ENCODE measurements around the gene LAMC2.

LAMC2 gene

DNA sequence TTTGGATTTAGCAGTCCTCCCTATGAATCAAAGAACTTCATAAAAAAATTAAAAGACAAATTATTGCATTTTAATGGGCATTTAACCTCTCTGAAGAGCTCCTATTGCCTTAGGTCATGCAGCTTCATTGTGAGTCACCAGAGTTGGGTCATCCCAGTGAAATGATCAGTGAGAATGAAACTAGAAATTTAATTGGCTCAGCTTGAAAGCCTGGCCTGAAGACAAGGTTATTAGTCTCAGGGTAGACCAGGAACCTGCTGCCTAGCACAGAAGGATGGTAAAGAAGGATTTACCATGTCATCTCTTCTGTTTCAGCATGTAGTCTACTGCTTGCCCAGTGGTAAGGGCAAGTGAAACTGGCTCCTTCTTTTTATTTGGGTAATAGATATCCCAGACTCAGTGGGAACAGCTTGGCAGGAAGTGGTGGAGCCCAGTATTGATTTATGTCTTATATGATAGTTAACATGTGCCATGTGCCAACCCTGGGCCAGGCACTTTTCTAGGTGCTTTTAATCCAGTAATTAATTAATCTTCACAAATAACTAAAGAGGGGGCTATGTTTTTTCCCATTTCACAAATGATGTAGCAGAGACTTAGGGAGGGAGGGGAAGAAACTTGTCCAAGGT, 23.6 kb downstream of the LAMC2 start:
- no peak for DNase-seq
- no peaks in the 10 kb centered on the region for H3K9me3 ChIP-seq (ENCODE audit: insufficient read depth, low read length, severe bottlenecking)
- H2AFZ ChIP-seq (ENCODE audit: low read depth, low read length), result no peak overlapping the region

GRCh38 chr1:183210681-183211080, 24.6 kb downstream of the LAMC2 start:
- H3K79me2 ChIP-seq (ENCODE audit: insufficient read depth, low read length), result no peaks in the 10 kb centered on the region
- DNase-seq, result no peak
- H3K9me3 ChIP-seq (ENCODE audit: insufficient read depth, low read length, severe bottlenecking), result no peaks in the 10 kb centered on the region
- no peak overlapping the region for H3K4me2 ChIP-seq (ENCODE audit: insufficient read depth, low read length)
- no peaks in the 10 kb centered on the region for H3K36me3 ChIP-seq (ENCODE audit: insufficient read depth, low read length)
- H3K4me1 ChIP-seq (ENCODE audit: insufficient read depth, low read length), result peaks cover 6% of the 10 kb centered on the region; the same call in 1 of the 2 replicates
- TF ChIP-seq CTCF (IDR thresholded peaks at IDR 0.05; ENCODE audit: borderline replicate concordance, extremely low read depth, low read length, poor library complexity, severe bottlenecking) (no peak), EZH2 (IDR thresholded peaks at IDR 0.05; ENCODE audit: borderline replicate concordance, low read depth, low read length, severe bottlenecking) (no peak)
- peaks cover 13% of the 10 kb centered on the region for H3K27me3 ChIP-seq (ENCODE audit: insufficient read depth, low read length, poor library complexity)
- no peak overlapping the region for H3K9ac ChIP-seq (ENCODE audit: low read depth, low read length)
- no peak overlapping the region for H3K27ac ChIP-seq (ENCODE audit: low read length)
- H4K20me1 ChIP-seq (ENCODE audit: insufficient read depth, low read length), result no peaks in the 10 kb centered on the region
- H2AFZ ChIP-seq (ENCODE audit: low read depth, low read length), result no peak overlapping the region
- H3K4me3 ChIP-seq (ENCODE audit: low read depth in 1 of 2, low read length in 2 of 2), result no peak overlapping the region
- ATAC-seq (ENCODE audit: insufficient read depth, low read depth), result no peak

More for the DNA sequence above, 23.6 kb downstream of the LAMC2 start:
- Histone ChIP-seq H3K36me3 (ENCODE audit: insufficient read depth, low read length) (no peaks in the 10 kb centered on the region), H3K4me1 (ENCODE audit: insufficient read depth, low read length) (peaks cover 6% of the 10 kb centered on the region; the same call in 1 of the 2 replicates), H3K79me2 (ENCODE audit: insufficient read depth, low read length) (no peaks in the 10 kb centered on the region), H3K4me2 (ENCODE audit: insufficient read depth, low read length) (no peak overlapping the region), H3K4me3 (ENCODE audit: low read depth in 1 of 2, low read length in 2 of 2) (no peak overlapping the region), H4K20me1 (ENCODE audit: insufficient read depth, low read length) (no peaks in the 10 kb centered on the region), H3K27me3 (ENCODE audit: insufficient read depth, low read length, poor library complexity) (peaks cover 13% of the 10 kb centered on the region), H3K9ac (ENCODE audit: low read depth, low read length) (no peak overlapping the region), H3K27ac (ENCODE audit: low read length) (no peak overlapping the region)
- ATAC-seq (ENCODE audit: insufficient read depth, low read depth), result peak; percentile 60; the same call in 2 of the 3 replicates
- TF ChIP-seq CTCF (IDR thresholded peaks at IDR 0.05; ENCODE audit: borderline replicate concordance, extremely low read depth, low read length, poor library complexity, severe bottlenecking) (no peak), EZH2 (IDR thresholded peaks at IDR 0.05; ENCODE audit: borderline replicate concordance, low read depth, low read length, severe bottlenecking) (no peak)

DNA sequence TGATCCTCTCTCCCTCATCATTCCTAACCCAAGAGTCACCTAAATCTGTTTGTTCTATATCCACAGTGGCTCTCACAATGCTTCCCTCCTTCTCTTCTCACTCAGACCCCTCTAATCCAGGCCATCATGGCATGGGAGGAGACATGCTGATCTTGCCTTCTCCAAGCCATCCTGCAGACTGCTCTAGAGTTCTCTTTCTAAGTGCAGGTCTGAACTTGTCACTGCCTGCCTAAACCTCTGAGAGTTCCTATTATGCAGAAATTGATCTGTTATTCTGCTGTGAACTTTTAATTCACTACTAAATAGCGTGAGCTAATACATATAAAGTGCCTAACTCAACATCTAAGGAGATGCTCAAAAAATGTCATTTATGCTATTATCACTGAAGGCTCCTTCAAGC, 26.8 kb downstream of the LAMC2 start:
- no peaks in the 10 kb centered on the region for H3K36me3 ChIP-seq (ENCODE audit: insufficient read depth, low read length)
- H4K20me1 ChIP-seq (ENCODE audit: insufficient read depth, low read length), result no peaks in the 10 kb centered on the region
- H3K79me2 ChIP-seq (ENCODE audit: insufficient read depth, low read length), result no peaks in the 10 kb centered on the region
- no peak overlapping the region for H3K4me3 ChIP-seq (ENCODE audit: low read depth in 1 of 2, low read length in 2 of 2)
- H3K4me1 ChIP-seq (ENCODE audit: insufficient read depth, low read length), result peaks cover 6% of the 10 kb centered on the region; the same call in 1 of the 2 replicates
- no peak overlapping the region for H3K4me2 ChIP-seq (ENCODE audit: insufficient read depth, low read length)
- H3K9me3 ChIP-seq (ENCODE audit: insufficient read depth, low read length, severe bottlenecking), result no peaks in the 10 kb centered on the region
- H3K27ac ChIP-seq (ENCODE audit: low read length), result no peak overlapping the region
- ATAC-seq (ENCODE audit: insufficient read depth, low read depth) (no peak), DNase-seq (no peak)
- H3K27me3 ChIP-seq (ENCODE audit: insufficient read depth, low read length, poor library complexity), result peaks cover 13% of the 10 kb centered on the region
- TF ChIP-seq CTCF (IDR thresholded peaks at IDR 0.05; ENCODE audit: borderline replicate concordance, extremely low read depth, low read length, poor library complexity, severe bottlenecking) (no peak), EZH2 (IDR thresholded peaks at IDR 0.05; ENCODE audit: borderline replicate concordance, low read depth, low read length, severe bottlenecking) (no peak)
- H3K9ac ChIP-seq (ENCODE audit: low read depth, low read length), result no peak overlapping the region
- H2AFZ ChIP-seq (ENCODE audit: low read depth, low read length), result no peak overlapping the region
